GM12875 (cell line): ENCODE results near the gene GP1BA.

Experiments
- H3K4me3 ChIP-seq: one replicate; pipeline ENCODE4 v1.5.1; 2011; ENCODE audit warnings: low read depth, low read length, control low read depth
- TF ChIP-seq, protein P1 (sequence below): IDR thresholded peaks from 2 replicates; pipeline ENCODE4 v1.5.1; 2011; ENCODE audit warnings: low read depth, mild to moderate bottlenecking, control low read depth, inconsistent platforms, low read length, moderate library complexity, borderline replicate concordance; ENCODE audit not compliant: insufficient read depth

Gene GP1BA

DNA sequence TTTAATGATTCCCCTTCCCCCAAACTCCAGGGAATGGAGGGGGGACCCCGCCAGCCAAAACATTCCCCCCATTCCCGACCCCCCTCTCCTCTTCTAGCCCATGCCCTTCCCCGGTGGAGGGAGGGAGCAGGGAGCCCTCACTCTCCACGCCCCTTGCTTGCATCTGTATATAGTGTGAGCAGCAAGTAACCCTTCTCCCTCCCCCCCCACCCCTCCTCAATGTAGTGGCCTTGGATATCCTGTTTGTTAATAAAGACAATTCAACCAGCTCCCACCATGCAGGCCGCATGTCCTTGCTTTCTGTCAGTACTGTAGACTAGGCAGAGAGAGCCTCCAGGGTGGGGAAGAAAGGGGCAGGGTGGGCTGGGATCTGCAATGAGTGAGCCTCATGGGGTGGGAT is 34.3 kb upstream of the GP1BA start:
- TF ChIP-seq, protein P1, sequence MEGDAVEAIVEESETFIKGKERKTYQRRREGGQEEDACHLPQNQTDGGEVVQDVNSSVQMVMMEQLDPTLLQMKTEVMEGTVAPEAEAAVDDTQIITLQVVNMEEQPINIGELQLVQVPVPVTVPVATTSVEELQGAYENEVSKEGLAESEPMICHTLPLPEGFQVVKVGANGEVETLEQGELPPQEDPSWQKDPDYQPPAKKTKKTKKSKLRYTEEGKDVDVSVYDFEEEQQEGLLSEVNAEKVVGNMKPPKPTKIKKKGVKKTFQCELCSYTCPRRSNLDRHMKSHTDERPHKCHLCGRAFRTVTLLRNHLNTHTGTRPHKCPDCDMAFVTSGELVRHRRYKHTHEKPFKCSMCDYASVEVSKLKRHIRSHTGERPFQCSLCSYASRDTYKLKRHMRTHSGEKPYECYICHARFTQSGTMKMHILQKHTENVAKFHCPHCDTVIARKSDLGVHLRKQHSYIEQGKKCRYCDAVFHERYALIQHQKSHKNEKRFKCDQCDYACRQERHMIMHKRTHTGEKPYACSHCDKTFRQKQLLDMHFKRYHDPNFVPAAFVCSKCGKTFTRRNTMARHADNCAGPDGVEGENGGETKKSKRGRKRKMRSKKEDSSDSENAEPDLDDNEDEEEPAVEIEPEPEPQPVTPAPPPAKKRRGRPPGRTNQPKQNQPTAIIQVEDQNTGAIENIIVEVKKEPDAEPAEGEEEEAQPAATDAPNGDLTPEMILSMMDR = no peak
- no peak overlapping the region for H3K4me3 ChIP-seq

DNA sequence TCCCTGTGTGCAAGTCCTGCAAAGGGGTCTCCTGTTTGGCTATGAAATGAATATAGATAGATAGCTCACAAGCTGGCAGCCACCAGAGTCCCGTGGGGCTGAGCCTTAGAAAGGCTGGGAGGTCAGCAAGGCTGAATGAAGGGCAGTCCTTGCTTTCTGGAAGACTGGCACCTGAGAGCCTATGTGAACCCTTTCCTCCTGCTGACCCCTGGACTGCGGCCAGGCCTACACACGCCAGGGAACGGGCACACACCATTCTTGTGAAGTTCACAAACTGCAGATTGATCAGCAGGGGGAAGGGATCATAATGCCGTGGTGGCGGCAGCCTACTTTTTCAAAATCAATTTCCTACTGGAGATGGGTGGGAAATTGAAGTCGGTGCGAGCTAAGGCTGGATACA is 33.7 kb upstream of the GP1BA start:
- H3K4me3 ChIP-seq = no peak overlapping the region

GRCh38 chr17:4898927-4899326 is 33.1 kb upstream of the GP1BA start:
- peak overlapping the region; percentile 53 for H3K4me3 ChIP-seq

More for the DNA sequence above, 33.7 kb upstream of the GP1BA start:
- TF ChIP-seq, protein P1 = no peak

GRCh38 chr17:4899341-4900230 is 32.5 kb upstream of the GP1BA start, which contains the start of gene C17orf107:
Gene C17orf107 (plus strand): TSS chr17:4899536. CDS start chr17:4899763, 227 bp downstream.
- TF ChIP-seq, protein P1 = no peak
- peak within 1 kb of the TSS; percentile 53 for H3K4me3 ChIP-seq

More at GRCh38 chr17:4898927-4899326, 33.1 kb upstream of the GP1BA start:
- TF ChIP-seq, protein P1 = no peak

DNA sequence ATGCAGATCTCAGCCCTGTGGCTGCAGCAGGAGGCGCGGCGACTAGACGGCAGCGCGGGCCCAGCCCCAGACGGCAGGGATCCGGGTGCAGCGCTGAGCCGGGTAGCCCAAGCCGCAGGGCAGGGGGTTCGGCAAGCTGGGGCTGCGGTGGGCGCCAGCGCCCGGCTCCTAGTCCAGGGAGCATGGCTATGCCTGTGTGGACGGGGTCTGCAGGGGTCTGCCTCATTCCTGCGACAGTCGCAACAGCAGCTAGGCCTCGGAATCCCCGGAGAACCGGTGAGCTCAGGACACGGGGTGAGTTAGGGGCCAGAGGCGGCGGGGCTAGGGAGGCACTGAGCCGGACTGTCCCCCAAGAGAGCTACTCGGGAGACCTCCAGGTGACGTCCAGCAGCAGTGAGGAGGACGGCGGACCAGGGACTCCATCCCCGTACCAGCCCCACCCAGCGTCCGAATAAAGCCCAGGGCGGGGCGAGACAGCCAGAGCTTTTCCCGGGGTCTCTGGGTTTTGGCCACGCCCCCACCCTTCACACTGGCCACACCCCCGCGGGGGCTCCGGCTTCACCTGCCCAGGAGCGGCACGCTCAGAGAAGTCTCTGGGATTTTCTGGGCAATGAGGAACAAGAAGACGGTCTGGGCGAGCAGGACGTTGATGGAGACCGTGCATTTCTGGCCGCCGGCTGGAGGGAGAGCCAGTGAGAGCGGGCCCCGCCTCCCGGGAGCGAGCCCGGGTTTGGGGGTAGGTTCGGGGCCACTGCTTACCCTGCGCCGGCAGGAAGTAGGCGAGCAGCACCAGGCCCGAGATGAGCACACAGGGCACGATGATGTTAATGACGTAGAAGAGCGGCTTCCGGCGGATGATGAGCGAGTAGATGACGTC is 31.6 kb upstream of the GP1BA start:
- TF ChIP-seq, protein P1 = no peak
- H3K4me3 ChIP-seq = peak overlapping the region; percentile 50

GRCh38 chr17:4901108-4901647 is 30.9 kb upstream of the GP1BA start:
- TF ChIP-seq, protein P1 = no peak
- peak overlapping the region; percentile 50 for H3K4me3 ChIP-seq
